ENCODE results near the gene LRRC27. TPM values are rescaled to one million over a fixed set of nuclear protein-coding genes. Genes with fewer than 3 reads are reported as not detected.
"Not testable (repeated sequence)": the region's sequence is repeated elsewhere in the genome, so short reads cannot be mapped to it uniquely, and the experiment has no call there.

The LRRC27 gene
- total RNA-seq, 2 experiments from 2014 or later, result 1.5 to 1.9 TPM

GRCh38 chr10:132295481-132295880, 36.5 kb upstream of the LRRC27 start:
- intact Hi-C loops (cut with micrococcal nuclease); DNase-seq; H3K27me3 Mint-ChIP-seq (ENCODE audit: low read depth); H3K4me3 Mint-ChIP-seq; H3K27ac Mint-ChIP-seq; H3K4me1 Mint-ChIP-seq (ENCODE audit: low read depth); CTCF ChIA-PET; H3K36me3 Mint-ChIP-seq (ENCODE audit: low read depth); H3K9me3 Mint-ChIP-seq: not testable (repeated sequence)

GRCh38 chr10:132296666-132297443, 35.1 kb upstream of the LRRC27 start:
- Mint-ChIP-seq H3K27ac (no peak overlapping the region), H3K36me3 (ENCODE audit: low read depth) (no peaks in the 10 kb centered on the region), H3K4me3 (no peak overlapping the region), H3K4me1 (ENCODE audit: low read depth) (peaks cover 4% of the 10 kb centered on the region), H3K27me3 (ENCODE audit: low read depth) (no peaks in the 10 kb centered on the region), H3K9me3 (no peaks in the 10 kb centered on the region)
- no peak for DNase-seq
- intact Hi-C loops (cut with micrococcal nuclease), result no loop called here
- CTCF ChIA-PET, result no interaction called here

- H3K27me3 Mint-ChIP-seq (ENCODE audit: low read depth), result no peaks in the 10 kb centered on the region
- H3K27ac Mint-ChIP-seq, result no peak overlapping the region
- no peak for DNase-seq
- no peak overlapping the region for H3K4me3 Mint-ChIP-seq
- intact Hi-C loops (cut with micrococcal nuclease), result no loop called here
- H3K36me3 Mint-ChIP-seq (ENCODE audit: low read depth), result no peaks in the 10 kb centered on the region
- no peaks in the 10 kb centered on the region for H3K9me3 Mint-ChIP-seq
- H3K4me1 Mint-ChIP-seq (ENCODE audit: low read depth), result peaks cover 4% of the 10 kb centered on the region
- CTCF ChIA-PET, result interaction anchor here (0.9 kb wide), 1 partner anchor 58 kb away, joined by 3 read pairs; no protein-coding TSS in a partner anchor
Observed at GRCh38 chr10:132297526-132297925, 34.5 kb upstream of the LRRC27 start.

- CTCF ChIA-PET, result interaction anchor here (0.9 kb wide), 1 partner anchor 58 kb away, joined by 3 read pairs; no protein-coding TSS in a partner anchor
- peaks cover 4% of the 10 kb centered on the region for H3K4me1 Mint-ChIP-seq (ENCODE audit: low read depth)
- no peak overlapping the region for H3K27ac Mint-ChIP-seq
- intact Hi-C loops (cut with micrococcal nuclease), result no loop called here
- H3K27me3 Mint-ChIP-seq (ENCODE audit: low read depth), result no peaks in the 10 kb centered on the region
- DNase-seq, result no peak
- no peaks in the 10 kb centered on the region for H3K36me3 Mint-ChIP-seq (ENCODE audit: low read depth)
- H3K9me3 Mint-ChIP-seq, result no peaks in the 10 kb centered on the region
- no peak overlapping the region for H3K4me3 Mint-ChIP-seq
Observed at GRCh38 chr10:132298038-132298881, 33.7 kb upstream of the LRRC27 start.

- Mint-ChIP-seq H3K4me1 (ENCODE audit: low read depth) (peaks cover 4% of the 10 kb centered on the region), H3K36me3 (ENCODE audit: low read depth) (no peaks in the 10 kb centered on the region), H3K27ac (no peak overlapping the region), H3K4me3 (no peak overlapping the region), H3K27me3 (ENCODE audit: low read depth) (no peaks in the 10 kb centered on the region), H3K9me3 (no peaks in the 10 kb centered on the region)
- CTCF ChIA-PET, result no interaction called here
- intact Hi-C loops (cut with micrococcal nuclease), result loop anchor here (10.0 kb wide), 1 partner anchor 1095 kb away; the partner anchor contains the start of gene MTG1
- no peak for DNase-seq
Observed at GRCh38 chr10:132299371-132300336, 32.3 kb upstream of the LRRC27 start.

GRCh38 chr10:132300582-132300981, 31.4 kb upstream of the LRRC27 start:
- H3K4me3 Mint-ChIP-seq, result no peak overlapping the region
- no peaks in the 10 kb centered on the region for H3K9me3 Mint-ChIP-seq
- H3K27ac Mint-ChIP-seq, result no peak overlapping the region
- intact Hi-C loops (cut with micrococcal nuclease), result loop anchor here (10.0 kb wide), 1 partner anchor 1094 kb away; the partner anchor contains the start of gene MTG1
- CTCF ChIA-PET, result no interaction called here
- no peaks in the 10 kb centered on the region for H3K36me3 Mint-ChIP-seq (ENCODE audit: low read depth)
- H3K27me3 Mint-ChIP-seq (ENCODE audit: low read depth), result no peaks in the 10 kb centered on the region
- peaks cover 4% of the 10 kb centered on the region for H3K4me1 Mint-ChIP-seq (ENCODE audit: low read depth)
- no peak for DNase-seq

GRCh38 chr10:132301371-132302330, 30.3 kb upstream of the LRRC27 start:
- DNase-seq, result no peak
- no peak overlapping the region for H3K4me3 Mint-ChIP-seq
- CTCF ChIA-PET, result no interaction called here
- H3K27ac Mint-ChIP-seq, result no peak overlapping the region
- H3K27me3 Mint-ChIP-seq (ENCODE audit: low read depth), result peaks cover 2% of the 10 kb centered on the region
- peaks cover 10% of the 10 kb centered on the region for H3K4me1 Mint-ChIP-seq (ENCODE audit: low read depth)
- intact Hi-C loops (cut with micrococcal nuclease), result loop anchor here (10.0 kb wide), 1 partner anchor 1093 kb away; the partner anchor contains the start of gene MTG1
- H3K36me3 Mint-ChIP-seq (ENCODE audit: low read depth), result no peaks in the 10 kb centered on the region
- no peaks in the 10 kb centered on the region for H3K9me3 Mint-ChIP-seq

GRCh38 chr10:132302421-132303310, 29.3 kb upstream of the LRRC27 start:
- Mint-ChIP-seq H3K9me3 (no peaks in the 10 kb centered on the region), H3K4me3 (no peak overlapping the region), H3K27me3 (ENCODE audit: low read depth) (peaks cover 2% of the 10 kb centered on the region), H3K36me3 (ENCODE audit: low read depth) (no peaks in the 10 kb centered on the region), H3K27ac (no peak overlapping the region), H3K4me1 (ENCODE audit: low read depth) (peaks cover 12% of the 10 kb centered on the region)
- DNase-seq, result no peak
- intact Hi-C loops (cut with micrococcal nuclease), result loop anchor here (10.0 kb wide), 1 partner anchor 1092 kb away; the partner anchor contains the start of gene MTG1
- CTCF ChIA-PET, result no interaction called here

GRCh38 chr10:132303361-132304115, 28.5 kb upstream of the LRRC27 start:
- Mint-ChIP-seq H3K4me3 (no peak overlapping the region), H3K27me3 (ENCODE audit: low read depth) (peaks cover 2% of the 10 kb centered on the region), H3K4me1 (ENCODE audit: low read depth) (peaks cover 12% of the 10 kb centered on the region), H3K9me3 (no peaks in the 10 kb centered on the region), H3K27ac (no peak overlapping the region), H3K36me3 (ENCODE audit: low read depth) (no peaks in the 10 kb centered on the region)
- intact Hi-C loops (cut with micrococcal nuclease), result loop anchor here (10.0 kb wide), 1 partner anchor 1091 kb away; the partner anchor contains the start of gene MTG1
- CTCF ChIA-PET, result no interaction called here
- DNase-seq, result no peak
